GM21529 (cell line): ENCODE results near the gene CNTNAP2.

Experiments
- ATAC-seq: cut with Tn5 transposase; IDR thresholded peaks from one replicate; pipeline ENCODE4 v1.9.1; 2021; ENCODE audit not compliant: unreplicated experiment

Gene CNTNAP2

DNA sequence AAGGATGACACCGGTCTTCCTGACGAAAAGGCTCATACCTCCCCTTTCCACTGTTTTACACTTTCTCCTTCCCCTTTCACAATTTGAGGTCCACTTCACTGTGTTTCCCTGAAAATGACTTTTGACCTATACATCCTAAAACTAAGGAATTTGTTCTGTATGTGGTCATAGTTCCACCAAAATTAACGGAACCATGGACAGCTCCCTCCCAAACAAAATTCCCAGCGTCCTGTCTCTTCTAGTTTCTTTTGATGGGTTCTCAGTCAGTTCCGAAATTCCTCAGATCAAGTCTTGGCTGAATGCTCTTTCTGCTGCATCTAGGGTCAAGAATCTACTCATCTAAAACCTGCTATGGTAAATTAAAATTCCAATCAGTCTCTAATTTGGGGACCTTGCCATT lies 1191.9 kb downstream of the CNTNAP2 start:
- no peak for ATAC-seq

DNA sequence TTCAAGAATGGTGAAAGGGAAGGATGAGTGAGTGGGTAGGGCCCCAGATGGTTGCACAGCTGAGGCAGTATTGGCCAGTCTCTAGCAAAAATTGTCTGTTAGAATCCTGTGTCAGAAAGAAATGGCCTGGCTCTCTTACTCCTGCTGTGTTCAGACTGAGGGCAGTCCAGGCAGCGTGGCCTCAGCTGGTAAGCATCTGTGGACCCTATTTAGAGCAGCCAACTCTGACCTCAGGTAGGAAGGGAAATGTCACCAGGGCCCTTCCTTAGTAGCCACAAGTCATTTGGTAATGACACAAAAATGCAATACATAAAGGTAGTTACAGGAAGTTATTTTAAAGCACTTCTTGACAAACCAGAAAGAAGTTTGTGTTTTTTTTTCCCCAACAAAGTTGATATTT lies 1194.7 kb downstream of the CNTNAP2 start:
- no peak for ATAC-seq

DNA sequence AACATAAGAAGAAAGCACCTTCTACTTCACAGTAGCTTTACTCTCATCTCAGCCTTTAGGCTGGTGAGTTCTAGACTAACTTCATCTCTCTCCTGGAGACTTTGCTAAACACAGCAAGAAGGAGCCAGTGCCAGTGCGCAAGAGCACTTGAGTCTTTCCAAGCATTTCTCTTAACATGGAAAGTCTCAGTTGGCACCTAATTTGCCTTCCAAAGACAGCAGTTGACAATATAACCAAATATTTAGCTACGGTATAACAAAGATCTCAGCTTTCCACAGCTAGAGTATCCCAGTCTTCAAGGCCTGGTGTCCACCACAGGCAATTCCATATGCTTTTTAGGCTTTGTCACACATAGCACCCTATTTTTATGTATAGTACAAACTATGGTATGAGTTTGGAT lies 1204.9 kb downstream of the CNTNAP2 start:
- ATAC-seq: no peak

DNA sequence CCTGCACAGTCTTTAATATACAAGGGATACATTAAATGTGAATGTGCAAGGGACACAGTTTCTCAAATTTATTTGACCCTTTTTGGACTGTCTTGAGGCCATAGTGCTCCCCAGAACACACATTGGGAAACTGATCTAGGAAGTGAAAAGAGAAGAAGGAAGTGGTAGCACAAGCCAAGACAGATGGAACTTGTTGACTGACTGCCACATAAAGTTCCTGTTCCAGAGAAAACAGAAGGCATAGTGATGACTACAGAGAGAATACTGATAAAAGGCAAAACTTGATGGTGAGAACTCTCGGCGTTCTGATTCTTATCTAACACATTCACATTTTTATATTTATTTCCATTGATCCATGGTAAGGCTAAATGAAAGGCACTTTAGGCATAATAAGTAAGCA lies 1216.4 kb downstream of the CNTNAP2 start:
- no peak for ATAC-seq

DNA sequence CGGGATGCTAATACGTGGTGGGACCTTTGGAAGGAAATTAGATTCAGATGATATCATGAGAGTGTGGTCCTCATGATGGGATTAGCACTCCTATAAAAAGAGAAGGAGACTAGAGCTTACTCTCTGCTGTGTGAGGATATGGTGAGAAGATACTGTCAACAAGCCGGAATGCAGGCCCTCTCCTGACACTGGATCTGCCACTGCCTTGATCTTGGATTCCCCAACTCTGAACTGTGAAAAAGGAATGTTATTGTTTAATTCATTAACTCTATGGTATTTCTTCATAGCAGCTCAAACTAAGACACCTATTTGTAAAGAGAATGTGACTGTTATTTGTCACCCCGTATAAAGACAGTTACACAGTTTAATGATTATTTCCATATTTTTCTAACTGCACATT lies 1246.5 kb downstream of the CNTNAP2 start:
- no peak for ATAC-seq

DNA sequence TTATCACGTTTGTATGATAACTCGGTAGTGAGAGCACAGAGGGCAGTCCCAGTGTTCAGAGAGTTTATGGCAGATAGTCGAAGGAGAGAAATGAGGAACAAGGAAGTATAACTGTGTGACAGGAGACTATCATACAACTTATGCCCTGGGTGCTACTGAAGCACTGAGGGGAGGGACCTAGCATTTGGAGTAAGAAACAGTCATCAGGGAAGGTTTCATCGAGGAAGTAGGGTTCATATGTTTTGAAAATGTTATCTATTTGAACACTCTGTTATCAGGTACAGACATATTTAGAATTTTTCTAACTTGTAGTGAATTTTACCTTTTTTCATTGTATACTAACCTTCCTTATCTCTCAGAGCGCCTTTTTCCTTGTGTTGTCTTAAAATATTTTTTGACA lies 1259.6 kb downstream of the CNTNAP2 start:
- ATAC-seq: no peak

DNA sequence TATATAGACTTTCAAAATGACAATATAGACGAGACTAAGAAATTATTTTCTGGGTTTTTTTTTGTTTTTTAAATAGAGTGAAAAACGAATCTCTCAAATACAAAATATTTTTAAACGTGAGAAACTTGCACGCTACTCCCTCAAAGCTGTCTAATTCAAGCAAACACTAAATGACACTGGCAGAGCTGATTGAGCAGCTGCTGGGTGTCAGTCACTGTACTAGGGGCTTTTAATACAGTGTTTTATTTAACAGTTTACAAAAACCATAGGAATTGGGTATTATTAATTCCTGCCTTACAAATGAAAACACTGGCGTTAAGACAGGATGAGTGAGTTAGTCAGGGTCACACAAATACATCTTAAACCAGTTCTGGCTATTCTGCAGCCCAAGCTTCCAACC lies 1264.3 kb downstream of the CNTNAP2 start:
- ATAC-seq: no peak

DNA sequence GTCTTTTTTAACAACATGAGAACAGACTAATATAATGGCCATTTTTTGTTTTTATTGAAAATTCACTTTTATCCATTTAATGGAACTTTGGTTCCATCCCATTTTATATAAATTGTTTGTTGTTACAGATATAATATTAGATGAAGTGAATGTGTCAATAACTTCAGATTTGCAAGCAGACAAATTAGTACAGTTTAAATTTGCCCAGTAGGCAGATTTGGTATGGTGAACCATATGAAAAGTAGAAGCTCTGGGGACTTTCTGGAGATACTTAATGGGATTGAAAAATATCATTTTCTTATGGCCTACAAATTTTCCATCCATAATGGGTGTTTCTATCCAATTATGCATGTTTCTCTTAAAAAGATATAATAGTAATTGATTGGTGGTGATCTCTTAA lies 1277.7 kb downstream of the CNTNAP2 start:
- no peak for ATAC-seq

DNA sequence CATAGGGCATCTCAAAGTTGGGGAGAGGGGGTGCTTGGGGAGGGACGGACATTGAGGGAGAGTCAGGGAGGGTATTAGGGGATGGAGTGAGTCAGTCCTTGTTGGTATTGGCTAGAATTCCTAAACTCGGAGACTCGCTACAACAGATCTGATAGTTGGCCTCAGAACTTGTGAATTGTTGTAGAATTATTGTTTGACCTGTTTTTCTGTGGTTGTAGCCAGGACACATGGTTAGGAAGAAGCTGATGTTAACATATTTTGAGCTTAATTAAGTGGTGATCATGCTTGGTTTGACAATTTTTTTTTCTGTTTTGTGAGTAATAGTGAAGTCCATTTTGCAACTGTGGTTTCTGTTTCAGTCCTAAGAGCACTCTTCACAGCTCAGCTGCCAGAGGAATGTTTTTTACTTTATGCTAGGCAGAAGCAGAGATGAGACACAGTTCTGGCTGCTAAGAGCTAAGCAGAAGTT lies 1283.7 kb downstream of the CNTNAP2 start:
- no peak for ATAC-seq

DNA sequence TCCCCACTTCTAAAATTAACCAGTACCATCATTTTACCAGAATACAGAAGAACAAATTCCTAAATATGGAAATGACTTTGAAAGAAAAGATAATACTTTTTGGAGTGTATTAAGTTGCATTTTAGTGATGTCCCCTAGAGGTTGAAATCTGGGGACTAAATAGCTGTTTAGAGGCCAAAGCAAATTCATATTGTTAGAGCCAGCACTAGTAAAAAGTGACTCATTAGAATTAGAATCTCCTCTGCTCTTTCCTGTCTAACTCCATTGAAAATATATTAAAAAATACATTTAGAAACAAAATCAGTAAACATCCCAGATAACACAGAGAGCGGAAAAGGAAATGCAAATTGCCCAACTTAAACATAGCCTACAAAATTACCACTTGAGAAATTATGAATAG lies 1284.3 kb downstream of the CNTNAP2 start:
- ATAC-seq: no peak

DNA sequence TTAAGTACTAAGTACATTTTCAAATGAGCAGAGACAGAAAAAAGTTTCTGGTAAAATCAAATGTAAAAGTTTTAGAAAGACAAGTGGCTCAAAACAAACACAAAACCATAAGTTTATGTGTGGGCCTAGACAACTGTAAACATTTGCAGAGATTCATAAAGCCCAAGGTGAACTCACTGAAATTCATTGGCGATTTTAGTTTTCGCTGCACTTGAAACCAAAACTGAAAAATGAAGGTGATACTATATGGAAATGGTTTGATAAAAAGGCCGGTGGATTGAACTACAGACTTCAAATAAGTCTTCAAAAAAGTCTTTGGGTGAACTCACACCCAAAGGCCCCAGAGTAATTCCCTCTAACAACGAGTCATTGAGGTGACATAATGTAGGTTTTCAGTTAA lies 1289.0 kb downstream of the CNTNAP2 start:
- ATAC-seq: no peak

DNA sequence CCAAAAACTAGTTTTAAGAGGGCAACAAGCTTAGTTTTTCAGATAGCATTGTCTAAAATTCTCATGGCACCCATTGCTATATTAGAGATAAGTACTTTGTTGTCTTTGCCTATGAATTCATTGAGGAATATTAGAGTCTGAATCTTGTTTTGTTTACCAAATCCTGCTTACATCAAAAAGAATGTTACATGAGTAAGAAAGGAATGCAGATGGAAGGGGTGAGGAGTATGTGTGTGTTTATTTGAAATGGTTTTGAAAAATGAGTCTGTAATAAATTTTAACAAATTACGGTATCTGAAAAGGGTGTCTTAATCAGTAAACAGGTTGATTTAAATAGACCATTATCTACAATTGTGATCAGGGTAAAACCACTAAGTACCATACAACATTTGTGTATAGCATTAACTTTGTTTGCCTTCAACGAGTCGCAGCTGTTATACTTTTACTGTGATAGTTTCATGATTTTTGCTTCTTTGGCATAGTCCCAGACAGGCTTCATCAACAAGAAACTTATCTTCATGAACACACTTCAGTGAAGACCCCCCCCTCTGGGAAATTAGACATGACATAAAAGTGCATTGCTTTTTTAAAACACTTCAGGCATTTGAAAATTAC lies 1290.0 kb downstream of the CNTNAP2 start:
- ATAC-seq: no peak

DNA sequence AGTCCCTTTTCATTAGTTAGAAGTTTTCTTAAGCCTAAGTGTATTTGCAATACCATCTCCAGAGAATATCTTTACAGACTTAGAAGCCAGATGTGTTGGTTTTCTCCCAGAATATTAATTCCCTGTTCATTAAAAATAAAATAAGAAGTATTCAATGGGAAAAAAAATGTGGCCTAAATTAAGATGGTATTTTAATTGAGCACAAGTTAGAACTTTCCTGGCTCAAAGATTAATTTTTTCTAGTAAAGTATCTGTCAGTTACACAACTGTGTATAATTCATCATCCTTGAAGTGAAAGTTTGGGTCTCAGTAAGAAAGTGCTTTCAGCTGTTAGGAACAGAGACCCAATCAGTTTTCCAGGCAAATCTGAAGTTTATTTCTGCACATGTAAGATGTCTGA lies 1294.5 kb downstream of the CNTNAP2 start:
- ATAC-seq: no peak

DNA sequence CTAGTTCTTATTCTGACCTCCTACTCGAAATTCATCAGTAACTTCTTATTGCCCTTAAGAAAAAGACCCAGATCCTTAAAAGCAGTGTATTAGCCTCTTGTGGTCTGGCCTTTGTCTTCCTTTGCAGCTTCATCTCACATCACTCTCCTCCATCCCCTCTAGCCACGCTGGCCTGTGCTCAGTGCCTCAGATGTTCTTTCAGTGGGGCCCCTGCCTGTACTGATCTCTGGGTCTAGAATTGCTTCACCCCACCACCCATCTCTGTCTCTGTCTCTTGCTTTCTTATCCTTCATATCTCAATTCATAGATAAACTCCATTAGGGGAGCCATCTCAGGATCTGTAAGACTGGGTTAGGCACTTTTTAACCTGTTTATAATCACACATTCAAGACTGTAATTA lies 1295.5 kb downstream of the CNTNAP2 start:
- no peak for ATAC-seq

DNA sequence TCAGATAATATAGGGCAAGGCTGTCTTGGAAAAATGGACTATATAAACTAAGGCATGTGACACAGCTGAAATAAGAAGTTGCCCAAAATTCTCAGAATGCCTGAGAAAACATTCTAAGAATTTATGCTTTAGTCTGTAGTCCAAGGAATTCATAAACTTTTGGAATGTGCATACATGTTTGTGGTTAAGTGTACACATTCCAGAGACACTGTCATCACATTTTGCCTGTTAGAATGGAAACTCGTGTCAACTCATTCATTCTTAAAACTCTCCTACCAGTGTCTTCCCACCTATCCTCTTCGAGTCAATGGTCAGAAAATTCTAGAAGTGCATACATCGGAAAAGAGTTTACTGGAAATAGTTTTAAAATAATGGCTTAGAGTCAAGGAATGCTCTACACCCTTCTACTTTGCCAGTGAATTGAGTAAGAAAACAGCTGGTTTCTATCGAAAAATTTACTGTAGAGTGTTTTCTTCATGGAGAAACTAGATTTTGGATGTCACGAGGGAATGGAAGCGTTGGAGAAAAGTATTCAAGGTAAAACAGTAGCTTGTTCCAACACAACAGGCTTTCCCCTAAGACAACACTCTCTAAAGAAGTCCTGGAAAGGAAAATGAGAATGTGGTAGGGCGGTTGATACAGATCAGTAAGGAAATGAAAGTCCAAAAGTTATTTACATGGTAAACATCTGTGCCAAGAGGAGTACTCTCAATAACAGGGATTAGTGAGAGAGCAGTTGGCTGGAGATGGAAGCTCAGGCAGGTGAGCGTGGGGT lies 1296.4 kb downstream of the CNTNAP2 start:
- ATAC-seq: no peak

DNA sequence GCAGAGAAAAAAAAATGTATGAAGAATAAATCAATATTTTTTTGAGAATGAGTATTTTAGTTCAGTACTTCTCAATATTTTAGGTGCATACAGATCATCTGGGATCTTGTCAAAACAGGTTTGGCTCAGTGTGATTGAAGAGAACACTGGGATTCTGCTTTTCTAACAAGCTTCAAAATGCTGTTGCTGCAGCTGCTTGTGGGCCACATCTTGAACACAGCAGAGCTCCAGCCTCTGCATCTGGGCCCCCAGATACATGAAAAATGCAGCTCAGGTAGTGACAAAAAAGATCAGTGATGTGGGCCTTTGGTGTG lies 1296.9 kb downstream of the CNTNAP2 start:
- ATAC-seq: no peak

DNA sequence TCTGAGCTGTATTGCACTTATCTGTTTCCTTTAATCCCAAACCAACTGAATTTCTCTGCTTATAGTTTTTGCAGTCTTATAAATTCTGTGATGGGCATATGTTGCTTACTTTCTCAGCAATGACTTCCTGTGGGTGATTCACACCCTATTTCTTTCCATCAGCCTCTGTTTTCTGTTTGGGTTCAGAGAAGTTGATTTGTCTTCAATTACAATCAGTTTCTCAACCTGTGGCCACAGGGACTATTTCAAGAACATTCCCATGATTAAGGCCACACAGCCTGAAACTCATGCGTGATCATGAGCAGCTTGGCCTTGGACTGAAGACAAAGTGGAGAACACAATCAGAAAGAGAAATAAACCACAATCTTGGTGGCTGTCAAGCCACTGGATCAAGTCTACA lies 1299.4 kb downstream of the CNTNAP2 start:
- no peak for ATAC-seq

DNA sequence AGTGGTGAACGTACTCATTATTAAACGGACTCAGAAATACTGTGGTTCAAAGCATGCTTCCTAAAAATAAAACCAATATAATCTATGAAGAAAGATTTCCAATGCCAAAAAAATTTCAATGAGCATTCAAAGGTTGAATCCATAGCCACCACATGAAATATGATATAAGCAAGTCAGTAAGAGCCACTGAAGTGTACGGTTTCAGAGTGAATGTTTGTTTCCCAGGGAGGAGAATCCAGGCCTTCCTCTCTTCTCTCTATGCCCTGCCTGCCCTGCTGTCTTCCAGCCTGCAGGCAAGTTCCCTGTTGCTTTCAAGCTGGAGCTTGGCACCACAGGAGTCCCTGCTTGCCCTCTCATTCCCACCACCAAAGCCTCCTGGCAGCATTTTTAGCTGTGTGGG lies 1302.4 kb downstream of the CNTNAP2 start:
- ATAC-seq: no peak

DNA sequence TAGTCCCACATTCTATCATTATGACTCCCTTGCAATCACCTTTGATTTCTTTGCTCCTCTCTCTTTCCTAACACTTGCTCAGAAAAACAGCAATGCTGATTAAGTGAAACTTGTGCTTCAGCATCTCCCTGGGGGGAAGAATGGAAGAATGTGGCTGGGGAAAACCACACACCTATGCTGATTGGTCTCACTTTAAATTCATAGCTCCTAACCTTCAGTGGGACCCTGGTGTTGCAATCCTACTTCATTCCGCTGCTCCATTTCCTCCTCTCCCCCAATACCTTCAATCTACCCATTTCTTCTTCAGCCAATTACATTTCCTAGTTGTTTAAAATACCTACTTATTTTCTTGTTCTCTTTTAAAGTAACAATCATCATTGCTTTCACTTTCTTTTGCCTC lies 1307.3 kb downstream of the CNTNAP2 start:
- ATAC-seq: no peak

DNA sequence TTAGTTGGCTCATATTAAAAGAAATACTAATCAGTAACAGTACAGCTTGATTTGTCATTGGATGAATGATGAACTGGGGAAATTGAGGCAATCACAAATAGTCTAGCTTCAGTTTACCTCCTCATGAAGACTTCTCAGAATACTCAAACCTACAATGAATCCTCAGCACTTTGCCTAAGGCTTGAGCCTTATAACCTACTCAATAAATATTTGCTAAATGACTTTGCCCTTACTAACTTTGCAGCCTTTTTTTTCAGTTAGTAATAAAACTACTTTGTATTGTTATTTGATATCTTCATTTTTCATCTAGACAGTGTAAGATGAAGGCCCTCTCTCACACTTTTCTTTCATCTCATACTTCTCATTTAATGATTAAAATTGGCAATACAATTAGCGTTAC lies 1311.5 kb downstream of the CNTNAP2 start:
- ATAC-seq: no peak

DNA sequence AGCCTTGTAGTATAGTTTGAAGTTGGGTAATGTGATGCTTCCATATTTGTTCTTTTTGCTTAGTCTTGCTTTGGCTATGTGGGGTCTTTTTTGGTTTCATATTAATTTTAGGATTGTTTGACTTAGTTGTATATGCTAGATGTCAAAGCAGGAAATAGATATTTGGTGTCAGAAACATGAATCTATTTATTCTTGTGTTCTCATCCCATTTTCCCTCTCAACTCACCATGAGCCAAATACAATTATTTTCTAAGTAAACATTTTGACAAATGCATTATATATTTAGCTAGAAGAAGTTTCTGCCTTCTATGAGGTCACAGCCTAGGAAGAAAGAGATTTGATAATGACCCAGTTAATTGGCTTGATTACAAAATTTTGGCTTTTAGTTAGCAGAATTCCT lies 1313.4 kb downstream of the CNTNAP2 start:
- no peak for ATAC-seq

DNA sequence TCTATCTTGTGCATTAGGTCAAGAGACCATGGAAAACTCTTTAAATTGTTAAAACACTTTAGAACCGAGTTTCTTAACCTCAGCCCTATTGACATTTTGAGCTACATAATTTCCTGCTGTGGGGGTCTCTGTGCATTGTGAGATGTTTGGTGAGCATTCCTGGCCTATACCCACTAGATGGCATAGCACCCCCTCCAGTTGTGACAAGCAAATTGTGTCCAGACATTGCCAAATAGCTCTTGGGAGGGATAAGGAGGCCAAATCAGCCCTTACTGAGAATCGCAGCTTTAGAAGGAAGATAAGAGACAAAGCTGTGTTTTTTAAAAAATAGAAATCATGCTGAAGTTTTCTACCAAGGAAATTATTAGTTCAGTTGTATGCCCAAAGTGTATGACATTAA lies 1315.5 kb downstream of the CNTNAP2 start:
- no peak for ATAC-seq

DNA sequence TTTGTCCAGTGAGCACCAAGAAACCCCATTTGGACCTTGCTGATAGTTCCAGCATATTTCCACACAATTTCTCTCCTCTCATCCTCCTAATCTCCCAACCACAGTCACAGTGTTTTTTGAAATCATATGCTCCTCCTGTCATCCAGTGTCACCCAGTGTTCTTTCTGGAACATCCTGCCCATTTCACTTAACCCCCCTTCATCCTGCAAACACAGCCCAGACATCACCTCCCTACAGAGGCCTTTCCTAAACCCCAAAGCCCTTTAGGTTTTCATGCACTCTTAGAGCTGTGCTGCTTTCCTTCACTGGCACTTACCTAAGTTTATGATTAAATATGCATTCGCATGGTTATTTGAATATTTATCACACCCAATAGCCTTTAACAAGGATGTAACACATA lies 1316.0 kb downstream of the CNTNAP2 start:
- no peak for ATAC-seq
